ENCODE data around the gene WNT6.

- TF ChIP-seq POLR2AphosphoS5 (IDR thresholded peaks at IDR 0.05) (no peak), CTCF (IDR thresholded peaks at IDR 0.05) (no peak), POLR2A (IDR thresholded peaks at IDR 0.05) (no peak)
Observed at GRCh38 chr2:218861645-218862318, 2.2 kb downstream of the WNT6 start.

Measured in prostate gland (tissue), 2 donors.